ENCODE data around the gene MBP.
A peak's percentile ranks its signal among the peaks of the same experiment; 100 is the strongest.

Gene MBP

DNA sequence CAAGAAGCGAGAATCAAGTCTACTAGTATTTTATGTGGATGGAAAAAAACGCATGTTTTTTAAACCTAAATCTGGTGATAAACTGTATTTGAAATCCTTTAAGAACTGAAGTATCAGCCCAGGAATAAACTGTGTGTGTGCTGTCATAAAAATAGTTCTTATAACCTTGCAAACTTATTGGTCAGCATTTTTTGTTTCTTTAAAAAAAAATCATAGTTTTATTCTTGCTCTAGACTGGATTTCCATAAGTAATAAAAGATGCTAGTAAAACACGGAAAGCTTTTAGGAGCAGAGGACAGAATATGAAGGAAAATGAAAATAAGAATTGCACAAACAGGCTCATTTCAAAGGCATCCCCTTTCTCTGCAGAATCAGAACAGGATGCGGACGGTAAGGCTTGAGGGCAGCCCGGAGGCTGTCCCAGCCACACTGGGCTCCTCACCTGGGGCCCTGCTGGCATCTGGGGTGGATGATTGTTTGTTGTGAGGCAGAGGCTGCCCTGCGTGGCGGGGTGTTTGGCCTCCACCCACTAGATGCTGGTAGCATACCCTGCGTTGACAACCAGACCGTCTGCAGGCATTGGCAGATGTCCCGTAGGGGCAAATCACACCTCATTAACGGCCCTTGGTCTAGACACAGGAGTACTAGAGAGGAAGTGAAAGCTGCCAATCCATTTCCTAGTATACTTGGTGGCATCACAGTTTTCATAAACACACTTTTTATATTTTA is 52.5 kb downstream of the MBP start:
- no peak for DNase-seq

DNA sequence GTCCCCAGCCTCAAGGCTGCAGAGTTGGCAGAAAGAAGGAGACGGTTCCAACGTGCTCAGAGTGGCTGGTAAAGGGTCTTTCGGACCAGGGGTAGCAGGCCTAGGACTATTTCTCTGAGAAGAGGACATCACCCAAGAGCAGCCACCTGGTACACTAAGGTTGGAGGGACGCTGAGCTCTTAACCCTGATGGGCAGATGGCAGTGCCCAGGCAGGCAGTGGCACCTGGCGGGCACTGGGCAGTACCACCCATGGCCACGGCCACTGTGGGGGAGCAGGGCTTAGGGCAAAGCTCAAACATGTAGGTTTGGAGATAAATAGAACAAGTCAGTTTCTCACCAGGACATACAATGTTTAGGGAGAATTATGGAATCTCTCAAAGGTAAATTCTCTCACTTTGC is 53.5 kb downstream of the MBP start:
- DNase-seq, result no peak

DNA sequence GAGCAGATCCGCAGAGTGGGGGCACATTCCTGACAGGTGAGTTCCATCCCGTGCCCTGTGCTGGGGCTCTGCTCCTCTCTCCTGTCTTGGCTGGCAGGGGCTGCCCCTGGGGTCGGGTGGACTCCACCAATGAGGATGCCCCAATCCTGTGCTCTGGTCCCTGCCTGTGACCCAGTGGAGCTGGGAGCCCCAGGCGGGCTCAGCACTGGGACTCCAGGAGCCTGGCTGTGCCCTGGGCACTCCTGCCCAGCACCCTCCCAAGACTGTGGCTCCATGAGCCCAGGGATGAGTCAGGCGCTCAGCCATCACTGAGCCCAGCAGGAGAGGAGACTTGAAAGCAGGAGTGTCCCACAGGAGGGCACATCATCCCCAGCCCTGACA is 53.9 kb downstream of the MBP start:
- no peak for DNase-seq

DNA sequence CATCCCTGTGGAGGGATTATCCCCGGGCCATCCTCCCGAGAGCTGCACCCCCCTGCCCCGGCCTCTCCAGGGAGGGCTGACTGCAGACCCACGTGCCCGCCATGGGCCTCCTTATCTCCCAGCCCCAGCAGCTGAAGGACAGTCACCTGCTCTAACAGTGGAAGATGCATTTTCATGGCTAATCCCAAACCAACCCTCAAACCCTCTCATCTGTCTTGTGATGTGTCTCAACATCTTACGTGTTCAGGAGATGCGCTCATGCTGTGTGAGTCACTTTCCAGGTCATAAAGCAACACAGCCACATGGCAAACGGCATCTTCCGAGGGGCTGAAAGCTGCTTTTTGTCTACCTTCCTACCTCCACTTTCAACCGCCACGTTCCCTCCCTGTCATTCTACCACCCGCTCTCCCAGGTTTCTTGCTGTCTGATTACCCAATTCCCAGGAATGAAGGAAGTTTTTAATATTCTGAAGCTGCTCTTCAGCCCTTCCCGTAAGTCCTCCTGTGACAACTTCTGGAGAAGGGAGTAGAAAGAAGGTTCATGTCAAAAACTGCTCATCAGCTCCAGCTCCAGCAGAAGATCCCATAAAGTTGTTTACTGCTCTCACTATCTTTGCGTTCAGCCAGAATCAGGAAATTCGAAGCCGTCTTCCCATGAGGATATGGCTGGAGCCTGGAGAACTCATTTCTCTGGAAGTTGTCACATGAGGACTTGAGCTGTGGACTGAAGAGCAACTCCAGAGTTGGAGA is 54.5 kb downstream of the MBP start:
- no peak for DNase-seq

DNA sequence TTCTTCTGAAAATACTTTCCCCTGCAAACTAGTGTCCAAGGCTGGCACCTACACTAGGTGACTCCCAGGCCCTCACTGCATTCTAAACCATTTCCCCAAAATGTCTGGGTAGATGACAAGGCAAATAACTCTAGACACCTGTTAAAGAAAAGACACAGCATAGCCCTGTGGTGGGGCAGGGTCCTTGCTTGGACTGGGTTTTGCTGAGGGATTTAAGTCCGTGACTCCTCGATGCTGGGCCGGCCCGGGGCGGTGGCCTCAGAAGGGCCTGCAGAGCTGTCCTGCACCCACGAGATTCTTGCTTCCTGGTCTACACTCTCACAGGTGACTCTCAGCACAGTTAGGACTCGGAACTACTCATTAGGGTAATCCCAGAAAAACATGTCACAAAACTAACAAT is 55.2 kb downstream of the MBP start:
- no peak for DNase-seq

DNA sequence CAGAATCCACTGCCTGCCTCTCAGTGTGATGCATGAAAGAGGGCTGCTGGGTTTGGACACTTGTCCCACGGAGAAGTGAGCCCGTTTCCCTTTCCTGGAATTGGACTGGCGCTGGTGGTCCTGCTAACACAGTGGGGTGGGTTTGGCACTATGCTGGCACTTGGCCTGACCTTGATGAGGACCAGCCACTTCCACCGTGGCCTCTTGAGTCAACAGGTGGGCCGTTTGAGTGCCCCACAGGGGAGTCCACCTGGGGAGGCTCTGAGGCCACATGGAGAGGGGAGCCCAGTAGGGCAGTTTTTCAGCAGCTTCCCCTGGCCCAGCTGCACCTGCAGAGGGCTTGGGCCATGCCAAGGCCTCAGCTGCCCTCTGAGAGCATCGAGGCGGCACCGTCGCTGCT is 56.5 kb downstream of the MBP start:
- no peak for DNase-seq

DNA sequence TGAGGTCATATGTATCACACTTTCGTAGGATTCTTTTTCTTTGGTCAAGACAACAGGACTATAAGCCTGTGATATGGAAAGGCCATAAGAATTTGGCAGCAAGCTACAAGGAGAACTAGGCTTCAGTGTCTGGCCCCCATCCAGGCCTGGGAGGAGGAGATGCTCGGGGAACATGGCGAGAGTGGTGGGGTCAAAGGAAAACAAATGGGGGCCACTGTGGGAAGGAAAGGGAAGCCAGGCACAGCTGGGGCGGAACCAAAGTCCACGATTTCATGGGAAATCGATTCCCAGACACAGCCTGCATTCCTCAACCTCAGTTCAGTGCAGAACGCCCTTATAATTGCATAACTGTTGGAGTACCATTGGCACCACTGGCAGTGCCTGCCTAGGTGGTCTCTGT is 58.2 kb downstream of the MBP start:
- no peak for DNase-seq

DNA sequence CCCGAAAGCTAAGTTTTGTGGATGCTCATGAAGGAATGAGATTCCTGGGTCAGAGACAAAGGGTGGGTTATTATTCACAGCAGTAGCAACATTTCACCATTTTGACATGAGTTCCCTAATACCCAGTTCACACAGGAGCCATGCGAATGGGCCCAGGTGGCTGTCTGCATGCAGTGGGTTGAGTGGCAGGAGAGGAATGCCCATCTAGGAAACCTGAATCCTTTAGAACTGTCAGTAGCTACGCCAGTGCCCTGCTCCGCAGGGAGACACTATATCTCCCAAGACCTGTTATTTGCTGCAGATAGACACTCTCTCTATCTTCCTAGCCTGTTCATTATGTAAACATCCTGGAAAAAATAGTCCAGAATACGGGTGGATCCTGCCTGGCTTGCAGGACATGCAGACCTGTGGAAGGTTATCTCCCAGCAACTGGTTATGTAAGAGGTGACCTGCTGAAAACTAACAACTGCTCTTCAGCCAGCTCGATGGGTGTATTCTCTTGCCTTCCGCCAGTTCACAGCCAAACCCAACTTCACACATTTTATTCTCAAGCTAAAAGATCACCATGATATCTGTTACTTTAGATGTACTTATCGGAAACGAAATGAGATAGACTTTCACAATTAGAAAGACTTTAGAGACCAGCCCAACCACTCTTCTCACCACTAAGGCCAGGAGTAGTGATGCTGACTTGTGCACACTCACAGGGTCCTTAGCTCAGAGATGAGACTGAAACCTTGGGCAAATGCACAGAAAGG is 59.1 kb downstream of the MBP start:
- no peak for DNase-seq

DNA sequence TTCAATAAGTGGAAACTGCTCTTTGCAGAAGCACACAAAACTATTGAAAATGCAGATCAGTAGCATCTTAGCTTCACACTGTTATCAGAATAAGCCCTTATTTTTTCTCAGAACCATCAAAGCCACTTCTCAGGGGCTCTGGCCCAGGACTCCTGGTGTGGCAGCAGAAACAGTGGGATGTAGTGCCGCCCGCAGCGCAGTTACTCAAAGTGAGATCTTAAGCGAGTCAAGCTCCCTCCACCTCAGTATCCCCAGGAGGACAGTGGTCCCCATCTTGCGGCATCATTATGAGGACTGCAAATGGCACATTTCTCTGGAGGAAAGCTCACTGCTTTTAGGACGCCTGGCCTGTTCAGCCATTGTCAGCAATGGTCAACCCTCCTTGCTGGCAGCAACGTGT is 60.0 kb downstream of the MBP start:
- no peak for DNase-seq

DNA sequence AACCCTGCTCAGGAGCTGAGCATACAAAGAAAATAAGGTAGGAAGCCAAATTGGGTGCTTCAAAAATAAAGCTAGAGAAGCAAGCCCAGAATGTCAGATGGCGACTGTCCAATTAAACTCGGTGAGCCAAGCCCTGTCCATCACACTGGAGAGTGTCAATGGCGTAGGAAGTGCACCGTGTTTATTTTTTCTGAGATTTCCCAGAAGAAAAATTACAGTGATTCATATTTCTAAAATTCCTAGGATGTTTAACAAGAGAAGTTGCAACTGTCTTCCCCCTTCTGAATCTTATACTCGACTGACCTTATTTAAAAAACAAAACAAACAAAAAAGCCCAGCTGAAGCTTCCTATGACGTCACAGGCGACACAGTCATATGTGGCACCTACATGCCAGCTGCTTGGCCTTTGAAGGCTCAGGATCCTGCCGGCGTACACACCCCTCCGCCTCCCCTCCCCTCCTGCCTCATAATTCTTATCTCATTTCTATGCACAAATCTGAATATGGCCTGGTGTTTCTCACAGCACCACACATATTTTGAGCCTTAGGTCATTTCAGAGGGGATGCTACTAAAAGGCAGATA is 60.8 kb downstream of the MBP start:
- no peak for DNase-seq

DNA sequence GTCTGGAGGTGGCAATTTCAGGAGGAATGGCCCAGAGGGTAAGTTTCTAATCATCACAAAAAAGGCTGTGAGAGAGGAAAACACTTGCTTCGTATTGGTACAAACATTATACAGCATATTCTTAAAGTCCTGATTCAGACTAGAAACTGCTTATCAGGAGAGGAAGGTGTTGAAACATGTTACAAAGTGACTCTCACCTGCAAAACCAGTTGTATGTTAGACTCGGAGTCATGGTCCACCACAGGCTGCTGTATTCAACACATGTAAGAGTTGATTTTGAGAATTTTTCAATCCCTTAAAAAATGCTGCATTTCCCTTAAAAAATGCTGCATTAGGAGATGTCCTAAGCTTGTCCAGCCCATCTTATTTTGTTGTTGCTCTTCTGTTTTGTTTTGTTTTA is 61.5 kb downstream of the MBP start:
- DNase-seq, result no peak

DNA sequence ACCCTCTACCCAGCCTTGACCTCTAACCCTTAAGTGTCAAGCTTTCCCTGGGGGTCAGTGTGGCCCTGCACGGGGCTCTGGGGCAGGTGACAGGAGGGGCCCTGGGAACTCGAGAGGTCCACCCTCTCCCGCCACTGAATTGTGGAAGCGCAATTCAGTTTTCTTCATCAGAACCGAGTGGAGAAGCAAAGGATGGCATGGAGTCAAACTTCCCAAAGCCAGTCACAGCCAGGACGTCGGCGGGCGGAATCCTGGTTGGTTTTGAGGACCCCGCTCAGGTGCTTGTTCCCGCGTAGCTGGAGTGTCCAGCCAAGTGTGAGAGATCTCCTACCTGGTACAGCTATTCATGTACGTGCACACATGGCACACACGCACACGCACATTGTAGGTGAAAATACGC is 62.0 kb downstream of the MBP start:
- no peak for DNase-seq

DNA sequence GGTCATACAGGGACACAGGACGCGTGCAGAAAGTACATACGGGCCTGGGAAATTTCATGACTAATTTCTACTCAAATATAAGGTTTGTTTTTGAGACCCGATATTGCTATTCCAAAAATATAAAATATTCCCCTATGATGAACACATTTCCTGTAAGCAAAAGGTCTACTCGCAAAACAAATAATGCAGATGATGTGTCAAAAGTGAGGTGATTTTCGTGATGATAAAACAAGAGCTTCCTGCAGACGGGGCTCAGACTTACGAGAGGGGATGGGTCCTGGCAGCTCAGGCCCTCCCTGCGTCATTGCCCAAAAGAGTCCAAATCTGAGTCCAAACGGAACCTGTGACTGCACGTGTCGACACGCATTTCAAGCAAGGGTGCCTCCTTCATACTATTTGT is 62.7 kb downstream of the MBP start:
- DNase-seq, result no peak

DNA sequence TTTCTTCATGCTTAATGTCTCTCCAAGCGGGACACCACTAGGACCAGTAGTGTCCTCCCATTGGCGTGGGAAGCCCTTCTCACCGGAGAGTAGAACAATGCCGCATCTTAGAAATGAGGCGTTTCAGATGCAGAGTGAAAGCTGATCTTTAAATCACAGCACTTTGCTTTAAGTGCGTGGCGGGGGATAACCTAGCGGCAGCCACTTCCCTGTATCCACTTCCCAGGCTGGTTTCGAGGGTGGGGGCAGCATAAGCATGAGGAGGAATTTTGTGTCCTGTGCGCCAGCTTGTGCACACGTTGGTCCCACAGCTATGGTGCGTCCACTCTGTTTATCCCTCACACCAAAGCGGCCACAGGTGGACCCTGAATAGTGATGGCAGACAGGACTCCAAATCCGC is 63.1 kb downstream of the MBP start:
- no peak for DNase-seq

DNA sequence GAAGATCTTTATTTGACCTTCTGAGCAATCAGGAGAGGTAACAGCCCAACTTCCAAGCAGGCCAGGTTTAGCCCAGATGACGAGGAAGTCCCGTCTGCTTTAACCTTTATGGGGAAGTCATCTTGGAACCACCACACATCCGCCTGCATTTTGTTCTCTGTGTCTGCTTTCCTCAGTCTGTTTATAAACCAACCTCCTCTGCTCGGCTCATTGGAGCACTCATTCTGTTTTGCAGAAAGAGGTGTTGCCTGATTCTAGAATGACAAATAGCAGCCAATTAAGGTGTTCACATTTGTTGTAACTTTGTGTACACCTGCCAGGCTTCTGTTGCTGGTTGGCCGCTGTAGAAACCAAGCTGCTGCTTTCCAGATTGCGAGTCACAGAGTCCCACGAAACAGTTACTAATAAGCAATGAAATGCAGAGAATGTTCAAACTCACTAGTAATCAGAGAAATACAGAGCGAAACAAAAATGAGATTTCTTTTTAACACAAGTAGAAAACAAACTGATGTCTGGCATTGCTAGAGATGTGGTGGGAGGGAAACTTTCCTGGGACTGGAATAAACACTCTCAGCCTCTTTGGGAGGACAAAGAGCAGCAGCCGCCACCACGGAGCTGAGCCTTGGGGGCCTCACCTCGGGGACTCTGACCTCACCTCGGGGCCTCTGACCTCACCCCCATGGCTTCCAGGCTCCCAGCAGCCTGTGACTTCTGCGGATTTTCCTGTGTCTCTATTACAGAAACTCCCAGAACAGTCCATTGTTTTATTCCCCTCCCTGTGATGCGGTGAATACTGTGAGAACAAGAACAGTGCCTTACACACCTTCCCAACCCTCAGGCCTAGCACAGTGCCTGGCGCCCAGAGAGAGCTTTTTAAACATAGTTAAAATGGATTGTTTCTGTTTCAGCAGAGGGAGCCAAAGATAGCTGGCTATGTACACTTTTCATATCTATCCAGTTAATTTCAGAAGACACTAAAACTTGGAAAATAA is 64.0 kb downstream of the MBP start:
- peak in 1 of 2 donors; percentile 66 for DNase-seq

DNA sequence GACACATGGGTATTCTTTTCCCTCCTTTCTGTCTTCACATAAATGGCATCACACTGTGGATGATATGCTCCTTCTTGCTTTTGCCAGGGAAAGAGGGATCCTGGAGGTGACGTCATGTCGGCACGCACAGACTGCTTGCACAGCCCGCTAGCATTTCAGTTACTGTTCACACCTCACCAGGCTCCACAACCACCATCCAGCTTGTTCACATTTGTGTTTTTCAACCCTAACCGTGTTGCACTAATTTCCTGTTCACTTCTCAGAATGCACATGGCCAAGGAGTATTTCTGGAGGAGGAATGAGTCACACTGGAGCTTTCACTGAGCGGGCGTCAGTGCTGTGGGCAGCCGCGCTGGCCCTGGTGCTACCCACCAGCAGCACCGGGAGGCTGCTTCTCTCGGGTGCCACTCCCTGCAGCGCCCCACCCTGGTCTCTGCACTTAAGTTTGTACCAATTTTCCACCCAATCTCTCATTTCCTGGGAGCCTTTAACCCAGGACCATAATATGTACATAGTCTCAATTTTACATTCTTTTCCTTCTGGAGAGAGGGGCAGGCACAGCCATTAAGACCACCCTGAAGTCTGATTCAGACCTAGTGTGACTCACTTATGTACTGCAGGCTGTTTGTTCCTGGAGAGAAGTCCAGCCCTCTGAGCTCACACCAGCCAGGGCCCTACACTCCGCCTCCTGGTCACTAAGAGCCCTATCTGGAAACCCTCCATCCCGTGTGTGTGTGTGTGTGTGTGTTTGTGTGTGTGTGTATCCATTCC is 65.1 kb downstream of the MBP start:
- DNase-seq, result peak; percentile 56 to 79

DNA sequence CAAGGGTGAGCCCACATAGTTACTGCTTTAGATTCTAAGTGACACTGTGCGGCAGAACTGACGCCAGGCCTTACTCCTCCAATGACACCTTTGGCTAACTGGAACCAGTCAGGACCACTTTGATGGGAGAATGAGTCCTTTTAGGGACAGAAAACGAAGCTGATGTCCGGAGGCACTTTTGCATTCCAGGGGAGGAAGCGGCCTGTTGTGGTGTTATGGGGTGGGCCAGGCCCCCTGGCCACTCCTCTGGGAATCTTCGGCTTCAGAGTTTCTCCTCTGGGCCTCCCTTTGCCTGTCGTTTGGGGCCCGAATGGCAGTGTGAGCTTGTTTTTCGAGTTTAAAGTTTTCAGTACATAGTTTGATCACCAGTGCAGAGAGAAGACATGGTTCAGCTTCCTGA is 65.9 kb downstream of the MBP start:
- no peak for DNase-seq

DNA sequence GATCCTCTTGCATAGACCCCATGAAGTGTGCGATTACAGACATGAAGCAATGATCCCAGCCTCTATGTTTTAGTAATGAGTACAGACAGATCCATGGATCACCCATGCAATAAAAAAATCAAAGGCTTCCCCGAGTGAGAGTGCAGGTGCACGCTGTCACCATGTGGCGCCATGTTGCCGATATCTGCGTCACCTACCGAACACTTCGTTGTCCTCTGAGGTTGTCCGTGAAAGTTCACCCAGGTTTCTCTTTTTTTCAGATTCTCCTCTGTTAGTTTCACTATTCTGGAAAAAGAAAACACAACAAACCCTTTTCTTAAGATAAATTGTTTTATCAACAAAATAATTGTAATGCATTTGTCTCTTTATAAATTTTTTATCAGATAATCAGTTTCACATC is 66.5 kb downstream of the MBP start:
- no peak for DNase-seq

DNA sequence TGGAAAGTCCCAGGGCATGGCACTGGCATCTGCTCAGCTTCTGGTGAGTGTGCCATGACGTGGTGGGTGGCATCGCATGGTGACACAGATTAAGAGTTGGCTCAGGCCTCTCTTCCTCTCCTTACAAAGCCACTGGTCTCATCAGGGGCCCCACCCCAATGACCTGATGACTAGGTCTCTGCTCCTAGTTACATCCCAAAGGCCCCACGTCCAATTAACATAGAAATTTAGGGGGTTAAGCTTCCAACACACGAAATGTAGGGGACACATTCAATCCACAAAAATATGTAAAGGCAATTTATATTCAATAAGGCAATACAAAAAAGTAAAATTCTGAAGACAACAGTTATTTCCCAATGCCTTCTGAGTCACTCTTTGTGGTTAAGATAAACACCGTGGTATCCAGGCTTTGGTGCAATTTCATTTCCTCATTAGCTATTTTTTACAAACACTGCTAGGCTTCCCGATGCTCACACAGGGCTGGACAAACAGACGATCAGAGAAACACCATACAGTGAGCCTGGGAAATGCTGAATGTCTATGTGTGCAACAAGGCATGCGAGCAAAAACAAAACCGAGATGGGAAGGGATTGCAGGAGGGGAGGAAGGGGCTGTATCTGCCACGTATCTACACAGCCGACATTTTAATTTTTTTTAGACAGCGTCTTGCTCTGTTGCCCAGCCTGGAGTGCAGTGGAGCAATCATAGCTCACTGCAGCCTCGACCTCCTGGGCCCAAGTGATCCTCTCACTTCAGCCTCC is 67.2 kb downstream of the MBP start:
- DNase-seq, result peak; percentile 52 to 90

DNA sequence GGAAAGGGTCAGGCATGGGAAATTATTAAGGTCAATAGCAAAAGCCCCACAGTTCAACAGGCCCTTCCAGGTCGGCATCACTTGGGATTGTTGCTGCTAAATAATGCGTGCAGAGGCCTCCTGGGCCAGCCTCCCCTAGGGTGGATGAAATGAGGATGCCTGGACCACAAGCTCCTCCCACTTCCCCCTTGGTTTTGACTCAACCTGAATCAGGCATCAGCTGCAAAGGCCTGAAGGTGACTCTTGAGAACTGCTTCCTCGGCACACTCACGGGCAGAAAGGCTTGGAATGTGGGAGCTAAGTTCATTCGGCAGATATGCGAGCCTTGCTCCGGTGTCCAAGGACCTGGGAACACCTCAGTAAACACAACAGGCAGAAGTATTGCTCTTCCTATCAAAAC is 69.3 kb downstream of the MBP start:
- peak; percentile 37 to 40 for DNase-seq

DNA sequence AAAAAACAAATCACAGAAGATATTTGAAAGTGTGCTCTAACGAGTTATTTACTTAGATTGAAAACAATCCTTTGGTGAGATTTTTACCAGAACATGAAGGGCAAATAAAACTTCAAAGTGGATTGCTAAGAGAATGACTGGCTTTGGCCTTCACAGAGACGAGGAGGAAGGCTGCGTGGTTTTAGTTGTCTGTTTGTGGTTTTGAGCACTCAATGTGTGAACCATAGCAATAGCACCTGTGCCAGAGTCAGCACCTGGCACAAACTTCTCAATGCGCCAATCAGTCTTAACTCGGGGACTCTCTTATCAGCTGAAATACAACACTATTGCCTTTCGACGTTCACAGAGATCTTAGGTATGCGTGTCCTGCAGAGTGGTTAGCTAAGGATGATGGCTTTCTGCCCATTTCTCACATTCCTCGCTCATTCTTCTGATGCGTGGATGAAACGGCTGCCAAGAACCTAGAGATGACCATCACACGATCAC is 70.0 kb downstream of the MBP start:
- DNase-seq, result peak in 1 of 2 donors; percentile 21

All from bone marrow (tissue), 2 donors.